ENCODE data around the gene ZDHHC11. TPM values are rescaled to one million over a fixed set of nuclear protein-coding genes. Genes with fewer than 3 reads are reported as not detected.
"Not testable (repeated sequence)": the region's sequence is repeated elsewhere in the genome, so short reads cannot be mapped to it uniquely, and the experiment has no call there.

Gene ZDHHC11
- polyA plus RNA-seq, 2 donors, result 2.4 to 4.0 TPM

DNA sequence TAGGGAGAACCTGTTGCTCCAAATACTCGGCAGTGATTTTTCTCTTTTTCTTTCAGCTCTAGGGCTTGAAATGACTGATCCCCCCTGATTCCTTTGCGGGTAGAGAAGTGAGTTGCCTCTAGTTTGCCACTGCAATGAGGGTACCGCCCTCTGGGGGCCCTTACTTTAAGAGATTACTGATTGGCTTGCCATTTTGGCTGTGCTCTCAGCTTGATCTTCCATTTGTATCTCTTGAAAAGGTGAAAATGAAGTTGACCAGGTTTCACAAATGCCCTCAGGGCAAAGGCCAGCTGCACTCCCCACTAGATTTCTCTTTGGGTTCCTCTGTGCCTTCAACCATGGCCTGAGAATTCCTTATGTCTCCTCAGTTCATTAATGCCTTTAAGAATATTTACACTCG is 52.8 kb downstream of the ZDHHC11 start:
- H3K27me3 ChIP-seq (ENCODE audit: control insufficient read depth in 1 of 2, insufficient read depth in 2 of 2, low read length in 2 of 2); H3K4me1 ChIP-seq (ENCODE audit: control insufficient read depth in 2 of 2, insufficient read depth in 2 of 2, low read length in 1 of 2); H3K9me3 ChIP-seq (ENCODE audit: control insufficient read depth in 2 of 2, insufficient read depth in 1 of 2, low read depth in 1 of 2, low read length in 1 of 2); H3K27ac ChIP-seq (ENCODE audit: low read depth in 2 of 2, low read length in 1 of 2); H3K4me3 ChIP-seq (ENCODE audit: low read depth in 1 of 2, low read length in 2 of 2); H3K36me3 ChIP-seq (ENCODE audit: control insufficient read depth in 2 of 2, insufficient read depth in 2 of 2, low read length in 1 of 2): not testable (repeated sequence)
- 75 to 77% methylated on average over 2 to 3 of the region's 4 CpGs for WGBS, 2 donors

DNA sequence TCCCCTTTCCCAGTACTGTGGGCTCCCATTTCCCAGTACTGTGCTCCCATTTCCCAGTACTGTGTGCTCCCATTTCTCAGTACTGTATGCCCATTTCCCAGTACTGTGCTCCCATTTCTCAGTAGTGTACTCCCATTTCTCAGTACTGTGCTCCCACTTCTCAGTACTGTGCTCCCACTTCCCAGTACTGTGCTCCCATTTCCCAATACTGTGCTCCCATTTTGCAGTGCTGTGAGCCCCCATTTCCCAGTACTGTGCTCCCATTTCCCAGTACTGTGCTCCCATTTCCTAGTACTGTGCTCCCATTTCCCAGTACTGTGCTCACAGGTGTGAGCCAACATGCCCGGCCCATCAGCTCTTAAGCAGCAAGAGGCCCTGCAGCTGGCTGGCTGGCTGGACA is 54.9 kb downstream of the ZDHHC11 start:
- H3K4me1 ChIP-seq (ENCODE audit: control insufficient read depth in 2 of 2, insufficient read depth in 2 of 2, low read length in 1 of 2); H3K4me3 ChIP-seq (ENCODE audit: low read depth in 1 of 2, low read length in 2 of 2); H3K9me3 ChIP-seq (ENCODE audit: control insufficient read depth in 2 of 2, insufficient read depth in 1 of 2, low read depth in 1 of 2, low read length in 1 of 2); H3K36me3 ChIP-seq (ENCODE audit: control insufficient read depth in 2 of 2, insufficient read depth in 2 of 2, low read length in 1 of 2); H3K27ac ChIP-seq (ENCODE audit: low read depth in 2 of 2, low read length in 1 of 2); H3K27me3 ChIP-seq (ENCODE audit: control insufficient read depth in 1 of 2, insufficient read depth in 2 of 2, low read length in 2 of 2): not testable (repeated sequence)
- 11 to 92% methylated on average over 1 of the region's 1 CpG for WGBS, 2 donors

DNA sequence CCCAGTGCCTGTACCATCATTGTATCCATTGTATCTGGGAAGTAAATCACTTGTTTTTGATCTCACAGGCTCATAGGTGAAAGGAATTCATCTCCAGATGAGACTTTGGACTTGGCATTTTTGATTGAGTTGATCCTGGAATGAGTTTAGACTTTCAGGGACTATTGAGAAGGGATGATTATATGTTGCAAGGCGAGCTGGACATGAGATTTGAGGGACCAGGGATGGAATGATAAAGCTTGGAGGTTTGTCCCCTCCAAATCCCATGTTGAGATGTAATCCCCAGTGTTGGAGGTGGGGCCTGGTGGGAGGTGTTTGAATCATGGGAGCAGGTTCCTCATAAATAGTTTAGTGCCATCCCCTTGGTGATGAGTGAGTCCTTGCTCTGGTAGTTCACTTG is 55.8 kb downstream of the ZDHHC11 start:
- H3K36me3 ChIP-seq (ENCODE audit: control insufficient read depth in 2 of 2, insufficient read depth in 2 of 2, low read length in 1 of 2); H3K27ac ChIP-seq (ENCODE audit: low read depth in 2 of 2, low read length in 1 of 2); H3K27me3 ChIP-seq (ENCODE audit: control insufficient read depth in 1 of 2, insufficient read depth in 2 of 2, low read length in 2 of 2); H3K4me3 ChIP-seq (ENCODE audit: low read depth in 1 of 2, low read length in 2 of 2); H3K9me3 ChIP-seq (ENCODE audit: control insufficient read depth in 2 of 2, insufficient read depth in 1 of 2, low read depth in 1 of 2, low read length in 1 of 2); H3K4me1 ChIP-seq (ENCODE audit: control insufficient read depth in 2 of 2, insufficient read depth in 2 of 2, low read length in 1 of 2): not testable (repeated sequence)
- 85 to 93% methylated on average over 1 of the region's 1 CpG for WGBS, 2 donors

DNA sequence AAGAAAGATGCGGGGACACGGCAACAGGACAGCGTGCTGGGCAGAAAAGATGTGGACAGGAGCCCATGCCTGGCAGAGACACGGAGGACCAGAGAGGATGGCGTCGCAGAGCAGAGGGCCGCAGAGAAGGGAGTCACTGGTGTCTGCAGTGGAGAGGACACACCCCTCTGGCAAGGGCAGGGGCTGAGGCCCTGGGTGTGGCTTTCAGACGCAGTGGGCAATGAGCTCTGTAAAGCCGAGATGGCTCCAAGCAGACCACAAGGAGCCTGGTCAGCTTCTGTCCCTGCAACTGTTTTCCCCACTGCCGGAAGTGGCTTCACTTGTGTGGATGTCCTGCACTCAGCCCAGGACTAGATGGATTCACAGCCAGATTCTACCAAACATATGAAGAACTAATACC is 62.1 kb downstream of the ZDHHC11 start:
- H3K4me1 ChIP-seq (ENCODE audit: control insufficient read depth in 2 of 2, insufficient read depth in 2 of 2, low read length in 1 of 2); H3K27me3 ChIP-seq (ENCODE audit: control insufficient read depth in 1 of 2, insufficient read depth in 2 of 2, low read length in 2 of 2); H3K36me3 ChIP-seq (ENCODE audit: control insufficient read depth in 2 of 2, insufficient read depth in 2 of 2, low read length in 1 of 2); H3K27ac ChIP-seq (ENCODE audit: low read depth in 2 of 2, low read length in 1 of 2); H3K4me3 ChIP-seq (ENCODE audit: low read depth in 1 of 2, low read length in 2 of 2); H3K9me3 ChIP-seq (ENCODE audit: control insufficient read depth in 2 of 2, insufficient read depth in 1 of 2, low read depth in 1 of 2, low read length in 1 of 2): not testable (repeated sequence)
- 89 to 93% methylated on average over 4 to 10 of the region's 10 CpGs for WGBS, 2 donors

GRCh38 chr5:787857-788233 is 62.9 kb downstream of the ZDHHC11 start:
- not testable (repeated sequence) for H3K9me3 ChIP-seq (ENCODE audit: control insufficient read depth in 2 of 2, insufficient read depth in 1 of 2, low read depth in 1 of 2, low read length in 1 of 2); H3K4me1 ChIP-seq (ENCODE audit: control insufficient read depth in 2 of 2, insufficient read depth in 2 of 2, low read length in 1 of 2); H3K4me3 ChIP-seq (ENCODE audit: low read depth in 1 of 2, low read length in 2 of 2); H3K27me3 ChIP-seq (ENCODE audit: control insufficient read depth in 1 of 2, insufficient read depth in 2 of 2, low read length in 2 of 2); H3K27ac ChIP-seq (ENCODE audit: low read depth in 2 of 2, low read length in 1 of 2); H3K36me3 ChIP-seq (ENCODE audit: control insufficient read depth in 2 of 2, insufficient read depth in 2 of 2, low read length in 1 of 2)
- 89 to 95% methylated on average over 4 to 6 of the region's 6 CpGs for WGBS, 2 donors

DNA sequence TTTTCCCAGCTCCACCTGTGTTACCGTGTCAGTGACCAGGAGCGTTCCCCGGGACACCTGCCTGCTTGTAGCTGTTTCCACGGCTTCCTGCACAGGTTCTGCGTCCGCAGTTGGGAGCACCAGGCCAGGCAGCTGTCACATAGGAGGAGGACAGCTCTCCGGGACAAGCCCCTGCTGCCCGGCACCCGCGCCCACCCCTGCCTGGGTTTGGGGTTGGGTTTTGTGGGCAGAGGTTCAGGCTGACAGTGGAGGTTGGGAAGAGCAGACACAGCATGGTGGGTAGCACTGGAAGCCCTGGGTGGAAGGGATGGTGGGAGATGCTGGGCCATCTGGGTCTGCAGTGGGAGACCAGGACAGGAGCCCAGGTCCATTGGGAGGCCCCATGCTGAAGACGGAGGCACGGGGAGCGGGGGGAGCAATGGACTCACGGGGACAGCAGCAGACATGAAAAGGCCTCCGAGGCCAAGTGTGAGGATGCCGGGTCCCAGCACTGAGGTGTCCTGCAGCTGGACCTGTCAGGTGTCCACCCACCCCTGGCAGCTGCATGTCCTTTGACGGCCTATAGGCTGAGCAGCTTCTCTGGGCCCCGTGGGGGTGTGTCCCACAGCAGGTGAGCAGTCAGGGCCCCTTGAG is 63.4 kb downstream of the ZDHHC11 start:
- not testable (repeated sequence) for H3K4me3 ChIP-seq (ENCODE audit: low read depth in 1 of 2, low read length in 2 of 2); H3K36me3 ChIP-seq (ENCODE audit: control insufficient read depth in 2 of 2, insufficient read depth in 2 of 2, low read length in 1 of 2); H3K4me1 ChIP-seq (ENCODE audit: control insufficient read depth in 2 of 2, insufficient read depth in 2 of 2, low read length in 1 of 2); H3K27ac ChIP-seq (ENCODE audit: low read depth in 2 of 2, low read length in 1 of 2); H3K9me3 ChIP-seq (ENCODE audit: control insufficient read depth in 2 of 2, insufficient read depth in 1 of 2, low read depth in 1 of 2, low read length in 1 of 2); H3K27me3 ChIP-seq (ENCODE audit: control insufficient read depth in 1 of 2, insufficient read depth in 2 of 2, low read length in 2 of 2)
- WGBS, 2 donors, result 92 to 97% methylated on average over 11 to 12 of the region's 18 CpGs

GRCh38 chr5:785181-785705 is 65.5 kb downstream of the ZDHHC11 start:
- H3K9me3 ChIP-seq (ENCODE audit: control insufficient read depth in 2 of 2, insufficient read depth in 1 of 2, low read depth in 1 of 2, low read length in 1 of 2); H3K27me3 ChIP-seq (ENCODE audit: control insufficient read depth in 1 of 2, insufficient read depth in 2 of 2, low read length in 2 of 2); H3K36me3 ChIP-seq (ENCODE audit: control insufficient read depth in 2 of 2, insufficient read depth in 2 of 2, low read length in 1 of 2); H3K27ac ChIP-seq (ENCODE audit: low read depth in 2 of 2, low read length in 1 of 2); H3K4me1 ChIP-seq (ENCODE audit: control insufficient read depth in 2 of 2, insufficient read depth in 2 of 2, low read length in 1 of 2): not testable (repeated sequence)
- WGBS, 2 donors, result 6 to 7% methylated on average over 15 to 16 of the region's 43 CpGs
- H3K4me3 ChIP-seq (ENCODE audit: low read depth in 1 of 2, low read length in 2 of 2), result peak overlapping the region in 1 of 2 donors; percentile 70

DNA sequence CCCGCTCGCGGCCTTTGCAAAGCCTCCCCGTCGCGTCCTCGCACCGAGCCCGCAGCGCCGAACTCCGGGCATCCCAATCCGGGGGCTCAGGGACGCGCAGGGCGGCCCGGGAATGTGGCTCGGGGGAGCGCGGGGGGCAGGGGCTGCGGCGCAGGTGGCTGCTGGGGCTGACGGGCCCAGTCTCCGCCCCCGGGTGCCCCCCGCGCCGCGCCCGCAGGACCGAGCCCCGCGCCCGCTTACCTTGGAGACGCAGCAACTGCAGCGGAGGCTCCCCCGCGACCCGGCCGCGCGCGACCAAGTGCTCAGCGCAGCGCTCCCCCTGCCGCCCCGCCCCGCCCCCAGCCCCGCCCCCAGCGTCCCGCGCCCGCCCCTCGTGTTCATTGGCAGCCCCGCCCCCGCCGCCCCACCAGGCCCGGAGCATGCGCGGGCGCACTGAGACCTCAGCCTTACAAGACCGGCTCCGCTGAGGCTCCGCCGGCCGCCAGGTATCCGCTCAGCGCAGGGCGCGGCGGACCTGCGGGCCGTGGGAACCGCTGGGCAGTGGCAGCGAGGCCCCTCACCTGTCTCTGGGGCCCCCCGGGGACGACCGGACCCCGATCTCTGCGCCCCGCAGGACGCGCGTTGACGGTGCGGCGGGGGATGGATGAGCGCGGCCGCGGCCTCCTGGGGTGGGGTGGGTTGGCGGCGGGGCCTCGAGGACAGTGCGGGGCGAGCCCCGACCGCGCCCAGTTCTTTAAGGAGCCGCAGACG is 66.2 kb downstream of the ZDHHC11 start, which contains the start of gene ZDHHC11B:
TSS of gene ZDHHC11B (minus strand) at position 302 of the 750 bp plus-strand sequence. CDS start 17,810 bp downstream, outside the sequence.
- not testable (repeated sequence) for H3K9me3 ChIP-seq (ENCODE audit: control insufficient read depth in 2 of 2, insufficient read depth in 1 of 2, low read depth in 1 of 2, low read length in 1 of 2); H3K36me3 ChIP-seq (ENCODE audit: control insufficient read depth in 2 of 2, insufficient read depth in 2 of 2, low read length in 1 of 2); H3K27me3 ChIP-seq (ENCODE audit: control insufficient read depth in 1 of 2, insufficient read depth in 2 of 2, low read length in 2 of 2); H3K4me1 ChIP-seq (ENCODE audit: control insufficient read depth in 2 of 2, insufficient read depth in 2 of 2, low read length in 1 of 2)
- Histone ChIP-seq H3K4me3 (ENCODE audit: low read depth in 1 of 2, low read length in 2 of 2) (peak within 1 kb of the TSS; percentile 46 to 70), H3K27ac (ENCODE audit: low read depth in 2 of 2, low read length in 1 of 2) (peak within 1 kb of the TSS in 1 of 2 donors; percentile 5)
- WGBS, 2 donors, result 0 to 1% methylated on average over 51 to 62 of the region's 101 CpGs

DNA sequence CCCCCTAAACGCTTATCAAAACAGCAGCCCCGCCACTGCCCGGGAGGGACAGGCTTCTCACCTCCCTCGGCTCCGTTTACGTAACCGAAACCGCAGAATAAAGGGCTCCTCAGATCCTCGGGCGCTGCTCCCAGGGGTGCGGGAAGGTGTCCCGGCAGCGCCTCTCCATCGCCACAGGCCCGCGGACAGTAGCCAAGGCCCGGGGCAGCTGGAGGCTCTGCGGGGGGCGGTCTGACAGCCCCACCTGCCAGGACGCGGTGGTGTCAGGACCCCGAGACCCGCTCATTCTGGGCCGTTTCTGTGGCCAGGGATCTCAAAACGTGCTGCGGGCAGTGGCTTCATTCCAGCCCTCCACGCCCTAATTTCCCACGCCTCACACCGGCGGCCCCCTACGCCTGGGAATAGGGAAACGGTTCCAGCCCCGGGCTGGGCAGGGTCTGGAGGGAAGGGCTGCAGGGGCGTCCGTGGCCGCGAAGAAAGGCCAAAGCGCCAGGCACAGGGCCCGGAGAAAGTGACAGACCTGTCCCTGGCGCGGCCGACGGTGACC is 66.8 kb downstream of the ZDHHC11 start:
- H3K4me1 ChIP-seq (ENCODE audit: control insufficient read depth in 2 of 2, insufficient read depth in 2 of 2, low read length in 1 of 2), result not testable (repeated sequence)

More for the DNA sequence above, 66.8 kb downstream of the ZDHHC11 start:
- Histone ChIP-seq H3K27ac (ENCODE audit: low read depth in 2 of 2, low read length in 1 of 2) (peak overlapping the region in 1 of 2 donors; percentile 5), H3K4me3 (ENCODE audit: low read depth in 1 of 2, low read length in 2 of 2) (peak overlapping the region; percentile 46 to 70)
- H3K9me3 ChIP-seq (ENCODE audit: control insufficient read depth in 2 of 2, insufficient read depth in 1 of 2, low read depth in 1 of 2, low read length in 1 of 2); H3K36me3 ChIP-seq (ENCODE audit: control insufficient read depth in 2 of 2, insufficient read depth in 2 of 2, low read length in 1 of 2); H3K27me3 ChIP-seq (ENCODE audit: control insufficient read depth in 1 of 2, insufficient read depth in 2 of 2, low read length in 2 of 2): not testable (repeated sequence)
- WGBS, 2 donors, result 0 to 1% methylated on average over 13 to 43 of the region's 43 CpGs
